Inflammatory macrophage treated with lipopolysaccharide for 4 hours (primary cell): Measurements from ENCODE around the gene SETDB2.

ENCODE experiments used
- DNase-seq: peaks from one replicate; pipeline ENCODE4 v3.0.0-alpha.2; 2020

The SETDB2 gene

GRCh38 chr13:49443704-49444523, at the start of gene SETDB2, which contains the start of gene CAB39L:
Gene SETDB2, plus strand, starts transcription at chr13:49444274. Its CDS starts 7,620 bp downstream, at chr13:49451894.
Gene CAB39L, minus strand, starts transcription at chr13:49444064. Its CDS starts 61,154 bp downstream, at chr13:49382910.
- DNase-seq, result peak; percentile 99

DNA sequence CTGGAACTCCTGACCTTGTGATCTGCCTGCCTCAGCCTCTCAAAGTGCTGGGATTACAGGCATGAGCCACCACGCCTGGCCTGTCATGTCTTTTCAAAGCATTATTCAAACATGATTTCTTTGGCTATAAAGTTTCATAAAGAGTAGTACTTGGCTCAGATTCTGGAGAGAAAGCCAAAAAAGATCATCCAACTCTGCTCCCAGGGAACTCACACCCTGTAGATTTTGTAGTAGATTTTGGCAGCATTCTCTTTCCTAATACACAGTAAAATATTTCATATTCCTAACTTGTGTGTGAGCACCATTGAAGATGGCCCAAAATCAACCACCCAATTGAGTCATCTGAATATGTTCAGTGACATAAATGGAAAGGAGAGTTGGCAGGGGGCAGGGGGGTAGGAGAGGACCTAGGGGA, 48.6 kb upstream of the SETDB2 start:
- DNase-seq, result no peak

DNA sequence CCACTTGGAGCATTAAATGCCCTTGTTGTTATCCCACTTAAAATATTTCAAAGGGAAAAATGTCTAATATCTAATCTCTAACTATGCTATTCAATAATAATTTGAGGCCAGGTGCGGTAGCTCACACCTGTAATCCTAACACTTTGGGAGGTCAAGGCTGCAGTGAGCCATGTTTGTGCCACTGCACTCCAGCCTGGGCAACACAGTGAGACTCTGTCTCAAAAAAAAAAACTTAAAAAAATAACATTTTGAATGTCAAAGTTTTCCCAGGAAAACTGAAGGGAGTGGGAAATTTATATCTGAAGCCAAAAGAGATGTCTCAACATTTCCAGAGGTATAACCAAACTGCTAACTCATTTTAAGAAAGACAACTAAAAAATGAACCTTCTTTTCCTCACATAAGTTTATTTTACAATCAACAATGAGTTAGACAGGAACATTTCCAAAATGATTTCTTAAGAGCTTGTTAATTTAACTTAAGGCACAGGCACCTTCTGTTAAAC, 48.1 kb upstream of the SETDB2 start:
- DNase-seq, result no peak

DNA sequence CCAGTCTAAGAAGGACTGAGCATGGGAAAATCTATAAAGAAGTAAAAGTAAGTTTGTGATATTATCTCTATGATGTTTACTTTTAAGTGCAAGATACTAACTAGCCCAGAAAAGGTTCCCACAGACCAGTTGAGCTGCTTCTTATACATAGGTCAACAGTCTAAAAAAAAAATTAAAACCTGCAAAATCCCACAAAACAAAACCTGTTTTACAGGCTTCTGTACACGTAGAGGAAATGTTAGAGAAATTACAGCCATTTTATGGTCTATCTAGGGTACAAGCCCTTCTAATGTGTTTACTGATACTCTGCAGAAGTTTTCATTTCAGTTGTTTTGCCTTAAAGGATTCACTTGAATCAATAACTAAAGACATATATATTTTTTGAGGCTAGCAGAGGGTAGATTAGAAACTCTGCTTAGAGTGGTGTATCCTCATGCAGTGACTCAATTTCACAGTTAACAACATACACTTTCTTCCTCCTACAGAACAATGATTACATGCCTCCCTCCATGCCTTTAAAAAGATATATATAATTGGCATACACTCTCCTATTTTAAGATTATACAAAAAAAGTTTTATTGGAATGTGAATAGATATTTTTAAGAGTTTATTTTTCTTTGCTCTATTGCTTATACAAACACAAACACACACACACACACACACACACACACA, 44.1 kb upstream of the SETDB2 start:
- DNase-seq, result peak; percentile 28

GRCh38 chr13:49400755-49401659, 43.1 kb upstream of the SETDB2 start:
- peak; percentile 72 for DNase-seq

GRCh38 chr13:49403996-49404702, 39.9 kb upstream of the SETDB2 start:
- DNase-seq, result peak; percentile 71

- DNase-seq, result no peak
These were observed 39.4 kb upstream of the SETDB2 start for GRCh38 chr13:49404703-49405020.

DNA sequence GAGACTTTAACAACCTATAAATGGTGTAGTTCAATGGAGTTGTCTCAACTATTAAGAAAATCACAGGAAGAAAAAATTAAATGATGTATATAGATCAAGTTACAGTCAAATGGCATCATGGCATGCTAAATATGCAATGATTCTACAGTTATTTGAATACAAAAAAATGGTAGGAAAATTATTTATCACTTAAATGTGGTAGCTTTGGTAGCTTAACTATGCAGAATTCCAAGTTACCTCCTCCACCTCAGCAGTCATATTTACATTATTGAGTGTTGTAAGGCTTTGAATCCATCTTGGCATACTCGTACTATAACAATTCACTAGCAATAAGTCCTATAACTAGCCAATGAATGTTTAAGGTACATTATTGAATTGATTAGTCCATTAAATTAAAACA, 37.0 kb upstream of the SETDB2 start:
- no peak for DNase-seq

DNA sequence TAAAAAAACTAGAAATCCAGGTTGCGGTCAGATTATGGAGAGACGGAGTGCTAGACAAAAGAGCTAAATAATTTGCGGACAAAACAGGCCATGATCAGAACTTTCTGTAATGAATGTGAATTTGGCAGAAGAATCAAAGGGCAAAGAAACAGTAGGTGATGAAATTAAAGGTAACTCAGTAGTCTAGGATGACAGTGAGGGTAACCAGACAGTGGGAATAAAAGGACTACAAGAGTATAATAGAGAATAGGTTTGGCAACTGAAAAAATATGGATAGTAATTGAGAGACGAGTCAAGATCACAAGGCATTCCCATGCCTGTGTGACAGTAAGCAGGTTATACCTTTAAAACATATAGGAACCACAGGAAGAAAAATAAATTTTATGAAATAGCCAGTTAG, 36.1 kb upstream of the SETDB2 start:
- no peak for DNase-seq

DNA sequence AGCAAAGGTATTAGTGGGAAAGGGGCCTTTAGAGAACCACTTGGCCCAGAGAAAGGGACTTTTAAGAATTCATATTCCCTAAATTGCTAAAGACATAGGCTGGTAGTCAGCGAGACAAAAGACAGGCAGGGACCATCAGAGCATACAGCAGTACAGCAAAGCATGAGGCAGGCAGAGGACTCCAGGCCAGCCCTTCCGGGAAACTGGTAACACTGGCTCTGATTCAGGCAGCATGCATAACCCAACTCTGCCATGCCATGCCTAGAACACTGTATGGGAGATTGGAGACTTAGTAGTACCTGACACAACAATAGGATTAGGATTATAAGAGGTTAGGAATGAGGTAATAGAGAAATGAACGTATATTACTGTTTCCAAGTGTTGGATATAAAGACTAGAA, 35.1 kb upstream of the SETDB2 start:
- no peak for DNase-seq

DNA sequence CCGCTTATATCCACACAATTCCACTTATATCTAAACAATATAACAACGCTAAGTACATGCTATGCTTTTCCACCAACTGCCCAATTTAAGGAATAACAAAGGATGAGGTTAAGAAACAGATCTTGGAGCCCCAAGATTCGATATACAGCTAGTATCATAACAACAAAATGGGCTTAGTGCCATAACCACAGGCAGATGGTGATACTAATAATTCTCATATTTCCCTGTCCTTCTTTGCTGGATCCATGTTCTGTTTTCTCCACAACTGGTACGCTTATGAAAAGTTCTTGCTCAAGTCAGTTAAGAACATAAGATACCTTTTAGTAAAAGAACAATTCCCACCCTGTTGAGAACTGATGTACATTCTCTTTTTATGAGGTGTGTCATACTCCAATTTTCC, 34.1 kb upstream of the SETDB2 start:
- DNase-seq, result no peak

- DNase-seq, result no peak
These were observed 33.6 kb upstream of the SETDB2 start for GRCh38 chr13:49410477-49410876.

GRCh38 chr13:49411353-49411752, 32.7 kb upstream of the SETDB2 start:
- no peak for DNase-seq

GRCh38 chr13:49412749-49413148, 31.3 kb upstream of the SETDB2 start:
- DNase-seq, result no peak

GRCh38 chr13:49417161-49417560, 26.9 kb upstream of the SETDB2 start:
- DNase-seq, result peak; percentile 61

GRCh38 chr13:49418206-49418605, 25.9 kb upstream of the SETDB2 start:
- peak; percentile 58 for DNase-seq

DNA sequence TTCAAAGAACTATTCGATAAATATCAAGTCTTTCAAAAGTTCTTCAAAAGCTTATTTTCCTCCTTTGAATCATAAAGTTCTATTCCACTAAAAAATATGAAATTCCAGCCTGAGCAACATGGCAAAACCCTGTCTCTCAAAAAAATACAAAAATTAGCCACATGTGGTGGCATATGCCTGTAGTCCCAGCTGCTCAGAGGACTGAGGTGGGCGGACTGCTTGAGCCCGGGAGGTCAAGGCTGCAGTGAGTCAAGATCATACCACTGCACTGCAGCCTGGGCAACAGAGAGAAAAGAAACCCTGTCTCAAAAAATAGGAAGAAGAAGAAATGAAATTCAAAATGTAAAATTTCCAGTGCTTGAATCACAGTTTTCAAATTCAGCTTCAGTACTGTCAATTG, 24.8 kb upstream of the SETDB2 start:
- DNase-seq, result peak; percentile 91

DNA sequence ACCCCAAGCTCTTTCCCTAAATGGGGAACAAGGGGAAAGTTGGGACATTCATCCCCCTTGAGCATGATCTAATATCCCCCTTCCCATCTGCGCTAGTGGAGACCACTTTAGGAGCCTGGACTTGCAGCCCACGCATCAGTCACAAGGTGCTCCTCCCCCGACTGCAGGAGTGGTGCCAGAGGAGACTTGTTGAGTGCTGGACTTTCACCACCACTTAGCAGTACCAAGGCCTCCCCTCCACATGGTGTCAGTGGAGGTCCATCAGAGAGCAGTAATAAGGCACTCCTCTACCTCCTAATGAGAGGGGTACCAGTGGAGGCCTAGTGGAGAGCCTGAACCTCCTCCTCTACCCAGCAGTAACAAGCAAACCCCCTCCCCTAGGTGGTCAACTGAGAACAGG, 22.7 kb upstream of the SETDB2 start:
- DNase-seq, result peak; percentile 50

- peak; percentile 45 for DNase-seq
These were observed 20.0 kb upstream of the SETDB2 start for GRCh38 chr13:49424011-49424560.

GRCh38 chr13:49428041-49428763, 15.9 kb upstream of the SETDB2 start:
- peak; percentile 64 for DNase-seq

GRCh38 chr13:49429121-49429520, 15.0 kb upstream of the SETDB2 start:
- no peak for DNase-seq
